GM23338 (cell line): Measurements from ENCODE around the gene MKNK1. TPM values are rescaled to one million over a fixed set of nuclear protein-coding genes. Genes with fewer than 3 reads are reported as not detected.

Experiments
- ATAC-seq: fragments of 200-7000 bp; cut with Tn5 transposase; 3 replicates; pipeline ENCODE4 v1.9.1; 2020
- DNase-seq: peaks from one replicate; pipeline ENCODE4 v3.0.0-alpha.2; 2015; ENCODE audit warnings: low spot score
- H2AFZ ChIP-seq: fragments of 200-600 bp; sonication (generic); 2 replicates; pipeline ENCODE4 v1.8.0; 2016; ENCODE audit warnings: antibody characterized with exemption, mild to moderate bottlenecking, moderate library complexity
- H3F3A ChIP-seq: fragments of 200-600 bp; sonication (generic); replicated peaks from 2 replicates; pipeline ENCODE4 v1.8.0; 2017; ENCODE audit warnings: antibody characterized with exemption, mixed run types, low read depth
- H3K27ac ChIP-seq: fragments of 200-600 bp; sonication (generic); 2 replicates; pipeline ENCODE4 v1.6.1; 2016; ENCODE audit warnings: low read depth
- H3K27me3 ChIP-seq: fragments of 200-600 bp; sonication (generic); 2 replicates; pipeline ENCODE4 v1.8.0; 2016; ENCODE audit warnings: mild to moderate bottlenecking, mixed run types, moderate library complexity; ENCODE audit not compliant: insufficient read depth
- H3K36me3 ChIP-seq: fragments of 200-600 bp; sonication (generic); 2 replicates; pipeline ENCODE4 v1.8.0; 2016; ENCODE audit warnings: mild to moderate bottlenecking; ENCODE audit not compliant: insufficient read depth
- H3K4me1 ChIP-seq: fragments of 200-600 bp; sonication (generic); 2 replicates; pipeline ENCODE4 v1.8.0; 2016; ENCODE audit warnings: mild to moderate bottlenecking, moderate library complexity; ENCODE audit not compliant: insufficient read depth
- H3K4me2 ChIP-seq: fragments of 200-600 bp; sonication (generic); 2 replicates; pipeline ENCODE4 v1.7.1; 2017; ENCODE audit warnings: mixed run types
- H3K4me3 ChIP-seq: fragments of 200-600 bp; sonication (generic); 2 replicates; pipeline ENCODE4 v1.6.1; 2016; ENCODE audit warnings: mixed run types
- H3K79me2 ChIP-seq: fragments of 200-600 bp; sonication (generic); replicated peaks from 2 replicates; pipeline ENCODE4 v1.8.0; 2017; ENCODE audit warnings: mild to moderate bottlenecking; ENCODE audit not compliant: insufficient read depth
- H3K9me2 ChIP-seq: fragments of 200-600 bp; sonication (generic); 2 replicates; pipeline ENCODE4 v1.8.0; 2017; ENCODE audit not compliant: insufficient read depth
- H4K20me1 ChIP-seq: fragments of 200-600 bp; sonication (generic); replicated peaks from 2 replicates; pipeline ENCODE4 v1.8.0; 2017; ENCODE audit warnings: mild to moderate bottlenecking; ENCODE audit not compliant: insufficient read depth
- H3K27ac Mint-ChIP-seq: 2 replicates; pipeline ENCODE4 v1.8.0; 2020; ENCODE audit warnings: inconsistent platforms, mild to moderate bottlenecking, moderate library complexity, mixed read lengths
- H3K27me3 Mint-ChIP-seq: 3 replicates; pipeline ENCODE4 v1.8.0; 2022; ENCODE audit warnings: low read depth, mild to moderate bottlenecking, moderate library complexity, mixed read lengths, inconsistent platforms; ENCODE audit not compliant: insufficient read depth, poor library complexity
- H3K36me3 Mint-ChIP-seq: 3 replicates; pipeline ENCODE4 v1.8.0; 2021; ENCODE audit warnings: low read depth, mild to moderate bottlenecking, inconsistent platforms, moderate library complexity, mixed read lengths
- H3K4me1 Mint-ChIP-seq: 3 replicates; pipeline ENCODE4 v1.8.0; 2020; ENCODE audit warnings: mild to moderate bottlenecking, inconsistent platforms, mixed read lengths
- H3K4me3 Mint-ChIP-seq: 3 replicates; pipeline ENCODE4 v1.8.0; 2021; ENCODE audit warnings: moderate library complexity, mild to moderate bottlenecking, inconsistent platforms, mixed read lengths
- H3K9me3 Mint-ChIP-seq: 3 replicates; pipeline ENCODE4 v1.8.0; 2020; ENCODE audit warnings: moderate library complexity, mild to moderate bottlenecking, inconsistent platforms, mixed read lengths
- CREB1 ChIP-seq: fragments of 250-450 bp; sonication (Bioruptor Pico); IDR thresholded peaks from 2 replicates; pipeline ENCODE4 v1.5.0; 2020; ENCODE audit warnings: low read depth, mild to moderate bottlenecking, moderate library complexity
- CTCF ChIP-seq, 2 experiments: fragments of 200-600 bp in 1 of 2; sonication (generic) in 1 of 2; conservative IDR thresholded peaks; 2 replicates each; pipeline versions ENCODE4 v1.5.1 to v1.6.1; 2016 to 2017; ENCODE audit warnings: antibody characterized with exemption in 2 of 2, low read depth in 2 of 2, mild to moderate bottlenecking in 2 of 2, moderate library complexity in 1 of 2
- JUNB ChIP-seq: IDR thresholded peaks from one replicate; pipeline ENCODE4 v1.6.1; 2016; ENCODE audit warnings: antibody characterized with exemption; ENCODE audit not compliant: unreplicated experiment
- NANOG ChIP-seq: IDR thresholded peaks from 2 replicates; pipeline ENCODE4 v1.6.1; 2016; ENCODE audit warnings: antibody characterized with exemption, borderline replicate concordance
- POLR2AphosphoS5 ChIP-seq: IDR thresholded peaks from 2 replicates; pipeline ENCODE4 v1.6.1; 2016; ENCODE audit warnings: antibody characterized with exemption, low read depth
- STAT1 ChIP-seq: IDR thresholded peaks from one replicate; pipeline ENCODE4 v1.6.1; 2016; ENCODE audit warnings: antibody characterized with exemption; ENCODE audit not compliant: unreplicated experiment
- ZNF331 ChIP-seq: fragments of 250-450 bp; sonication (Bioruptor Pico); IDR thresholded peaks from 2 replicates; pipeline ENCODE4 v1.5.0; 2020; ENCODE audit warnings: low read depth, mild to moderate bottlenecking, moderate library complexity
- polyA plus RNA-seq: library from polyadenylated mRNA; unstranded; fragments of >200 nt; fragmentation: Nextera tagmentation; extraction: Ambion mirVana; gene quantifications from 2 replicates; pipeline ENCODE4 v1.2.1, GENCODE V29; 2016
- total RNA-seq: library from RNA; depleted of rRNA; stranded (reverse); fragments of >200 nt; shearing (Covaris generic); gene quantifications from 2 replicates; pipeline ENCODE4 v1.2.3, GENCODE V29; 2014

MKNK1 gene
- total and polyA plus RNA-seq, 2 experiments from 2014 or later: 11.8 to 20.5 TPM

GRCh38 chr1:46528297-46528955, 75.6 kb downstream of the MKNK1 start:
- no peak overlapping the region for H2AFZ ChIP-seq
- H3K4me1 ChIP-seq: peaks cover 35% of the 10 kb centered on the region
- no peaks in the 10 kb centered on the region for H3K79me2 ChIP-seq
- Mint-ChIP-seq H3K27me3 (peaks cover 78% of the 10 kb centered on the region), H3K27ac (no peak overlapping the region), H3K36me3 (no peaks in the 10 kb centered on the region), H3K4me3 (no peak overlapping the region), H3K4me1 (peaks cover 51% of the 10 kb centered on the region), H3K9me3 (no peaks in the 10 kb centered on the region)
- H3K9me2 ChIP-seq: no peaks in the 10 kb centered on the region
- TF ChIP-seq CREB1 (no peak), NANOG (no peak), CTCF (conservative IDR thresholded peaks at IDR 0.05; ENCODE audit: low read depth in 2 of 2) (peak; percentile 32 to 61), POLR2AphosphoS5 (no peak), JUNB (no peak)
- H3K36me3 ChIP-seq: no peaks in the 10 kb centered on the region
- peak; percentile 13 for ATAC-seq
- peaks cover 11% of the 10 kb centered on the region for H3F3A ChIP-seq
- no peak overlapping the region for H3K27ac ChIP-seq
- no peak overlapping the region for H3K4me3 ChIP-seq
- no peak overlapping the region for H3K4me2 ChIP-seq
- peak; percentile 72 for DNase-seq
- peaks cover 98% of the 10 kb centered on the region for H3K27me3 ChIP-seq
- H4K20me1 ChIP-seq: no peaks in the 10 kb centered on the region; the same call in 1 of the 2 replicates

- ATAC-seq (peak; percentile 72), DNase-seq (peak; percentile 90)
- Mint-ChIP-seq H3K4me3 (no peak overlapping the region; the same call in 2 of the 3 replicates), H3K27ac (no peak overlapping the region), H3K4me1 (peaks cover 54% of the 10 kb centered on the region), H3K9me3 (no peaks in the 10 kb centered on the region), H3K36me3 (no peaks in the 10 kb centered on the region), H3K27me3 (peaks cover 77% of the 10 kb centered on the region)
- Histone ChIP-seq H3K4me1 (peaks cover 39% of the 10 kb centered on the region), H3F3A (peaks cover 11% of the 10 kb centered on the region), H2AFZ (no peak overlapping the region), H3K9me2 (no peaks in the 10 kb centered on the region), H3K4me3 (no peak overlapping the region; the same call in 1 of the 2 replicates), H3K27ac (no peak overlapping the region), H3K27me3 (peaks cover 100% of the 10 kb centered on the region), H3K4me2 (no peak overlapping the region), H4K20me1 (no peaks in the 10 kb centered on the region; the same call in 1 of the 2 replicates), H3K79me2 (no peaks in the 10 kb centered on the region), H3K36me3 (no peaks in the 10 kb centered on the region)
- no peak for TF ChIP-seq STAT1
- peak; percentile 76 to 100 for TF ChIP-seq CTCF (conservative IDR thresholded peaks at IDR 0.05; ENCODE audit: low read depth in 2 of 2)
- TF ChIP-seq ZNF331 (CRISPR knock-in tag): no peak
Measured at GRCh38 chr1:46527474-46528296, 76.4 kb downstream of the MKNK1 start.
